Measurements from ENCODE around the gene CENPI.
"Not testable (repeated sequence)": the region's sequence is repeated elsewhere in the genome, so short reads cannot be mapped to it uniquely, and the experiment has no call there.

Gene CENPI

GRCh38 chrX:101097546-101098453, at the start of gene CENPI:
Gene CENPI (plus strand): TSS chrX:101098204. CDS start chrX:101101071, 2,867 bp downstream.
- peak; percentile 87 for DNase-seq (ENCODE audit: low read depth)

DNA sequence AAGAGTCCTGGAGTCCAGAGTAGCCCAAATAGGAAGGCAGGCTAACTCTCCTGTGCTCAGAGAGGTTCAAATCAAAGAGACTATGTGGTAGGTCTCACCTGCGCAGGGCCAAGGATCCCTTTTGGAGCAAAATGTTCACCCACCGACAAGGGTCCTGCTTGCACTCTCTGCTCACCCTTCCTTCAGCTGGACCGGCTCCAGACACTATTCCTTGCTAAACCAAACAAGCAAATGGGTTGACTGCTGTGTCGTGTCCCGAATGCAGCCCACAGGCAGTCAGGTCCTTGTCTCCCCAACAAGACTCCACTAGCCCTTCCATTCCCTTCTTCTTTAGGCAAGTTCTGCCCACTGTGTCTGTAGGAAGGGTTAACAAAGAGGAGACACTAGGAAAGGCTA, 46.9 kb upstream of the CENPI start:
- DNase-seq (ENCODE audit: low read depth) = no peak

DNA sequence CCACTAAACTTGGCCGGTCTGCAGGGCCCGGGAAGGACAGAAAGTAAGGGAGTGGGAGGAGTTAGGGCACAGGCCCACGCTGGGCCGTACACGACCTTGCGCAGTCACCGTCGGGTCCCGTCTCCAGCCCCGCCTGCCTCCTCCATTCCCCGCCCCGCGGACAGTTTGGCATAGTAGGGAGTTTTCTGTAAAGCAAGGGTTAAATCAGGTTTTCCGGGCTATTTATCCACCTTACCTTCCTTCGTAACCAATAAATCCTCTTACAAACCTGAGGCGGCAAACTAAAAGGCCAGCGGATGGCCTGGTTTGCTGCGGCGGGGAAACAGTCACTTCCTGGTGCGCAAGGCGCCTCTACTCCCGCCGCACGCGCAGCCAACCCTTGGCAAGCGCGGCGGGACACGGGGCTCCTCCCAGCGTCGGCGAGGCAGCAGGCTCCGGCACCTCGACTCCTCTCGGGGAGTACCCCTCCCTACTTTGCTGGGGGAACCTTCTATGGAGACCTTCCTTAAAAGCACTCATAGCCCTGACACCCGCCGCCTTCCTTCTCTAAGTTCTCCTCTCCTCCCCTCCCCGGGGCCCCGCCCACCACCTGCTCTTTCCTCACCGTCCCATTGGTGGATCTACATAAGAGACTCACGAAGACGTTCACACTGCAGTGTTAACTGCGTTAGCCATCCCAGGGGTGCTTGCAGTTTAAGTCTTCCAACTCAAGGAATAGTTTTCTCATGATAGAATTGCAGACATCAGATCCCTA, 46.3 kb upstream of the CENPI start, which contains the start of gene TRMT2B:
Gene TRMT2B (minus strand): TSS at position 563 of the 754 bp plus-strand sequence. CDS start 9,822 bp downstream, outside the sequence.
- peak; percentile 70 for DNase-seq (ENCODE audit: low read depth)

DNA sequence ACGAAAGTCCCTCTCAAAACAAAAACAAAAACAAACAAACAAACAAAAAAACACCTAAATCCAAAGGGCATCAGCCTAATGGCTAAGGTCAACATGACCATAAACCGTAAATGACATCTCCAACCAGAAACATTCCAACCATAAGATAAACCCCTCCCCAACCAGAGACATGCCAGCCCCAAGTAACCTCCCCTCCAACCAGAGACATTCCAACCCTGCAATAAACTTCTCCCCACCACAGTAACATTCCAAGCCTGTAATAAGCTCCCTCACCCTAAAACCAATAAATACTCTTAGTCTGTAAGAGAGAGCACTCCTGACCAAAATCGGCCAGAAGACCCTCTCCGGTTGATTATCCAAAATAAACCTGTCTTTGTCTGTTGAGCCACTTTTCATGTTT, 41.5 kb upstream of the CENPI start:
- DNase-seq (ENCODE audit: low read depth) = not testable (repeated sequence)

DNA sequence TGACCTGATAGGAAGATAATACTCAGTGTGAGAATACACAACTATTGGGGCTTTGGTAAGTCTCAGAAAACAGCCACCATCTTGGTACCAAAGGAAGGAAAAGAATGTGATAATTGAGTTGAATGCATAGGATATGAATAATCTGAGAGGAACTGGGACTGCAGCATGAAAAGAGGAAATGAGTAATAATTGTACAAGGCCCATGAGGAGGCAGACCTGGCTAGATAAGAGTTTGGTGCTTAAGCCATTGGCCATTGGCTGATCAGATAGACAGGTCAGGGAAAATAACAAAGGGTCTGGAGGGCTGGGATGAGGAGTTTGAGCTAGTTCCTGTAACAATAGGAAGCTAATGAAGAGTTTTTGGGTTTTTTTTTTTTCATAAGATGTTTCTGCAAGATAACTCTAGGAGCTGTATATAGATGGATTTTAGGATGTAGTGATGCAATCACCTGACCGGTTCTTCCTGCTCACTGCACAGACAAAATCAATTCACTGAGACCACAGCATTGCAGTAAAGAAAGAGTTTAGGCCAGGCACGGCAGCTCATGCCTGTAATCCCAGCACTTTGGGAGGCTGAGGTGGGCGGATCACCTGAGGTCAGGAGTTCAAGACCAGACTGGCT, 40.8 kb upstream of the CENPI start:
- DNase-seq (ENCODE audit: low read depth) = no peak

- no peak for DNase-seq (ENCODE audit: low read depth)
Observed at GRCh38 chrX:101062176-101062575, 35.8 kb upstream of the CENPI start.

- DNase-seq (ENCODE audit: low read depth) = no peak
Observed at GRCh38 chrX:101071582-101071981, 26.4 kb upstream of the CENPI start.

GRCh38 chrX:101078716-101079598, 19.0 kb upstream of the CENPI start, which contains the start of gene TMEM35A:
Gene TMEM35A (plus strand): TSS chrX:101078879. CDS start chrX:101079003, 124 bp downstream.
- DNase-seq (ENCODE audit: low read depth) = no peak

GRCh38 chrX:101079736-101080270, 18.2 kb upstream of the CENPI start:
- DNase-seq (ENCODE audit: low read depth) = no peak

- DNase-seq (ENCODE audit: low read depth) = no peak
Observed at GRCh38 chrX:101080326-101081124, 17.5 kb upstream of the CENPI start.

DNA sequence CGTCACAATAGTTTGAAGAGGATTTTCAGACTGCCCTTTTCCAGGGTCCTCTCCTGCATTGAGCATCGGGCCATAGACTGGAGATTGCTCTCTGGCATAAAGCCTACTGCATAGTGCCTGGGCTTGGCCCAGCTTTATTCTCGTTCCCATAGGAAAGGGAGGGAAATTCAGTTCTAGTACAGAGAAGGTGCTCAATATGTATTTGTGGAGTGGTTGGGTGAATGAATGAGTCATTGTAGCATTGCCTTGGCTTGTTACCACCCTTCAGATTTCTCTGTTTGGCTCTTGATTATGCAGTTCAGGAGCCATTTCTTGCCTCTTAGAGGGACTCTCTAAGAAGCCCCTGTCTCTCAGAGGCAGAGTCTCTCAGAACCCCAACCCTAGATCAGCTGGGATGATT, 16.8 kb upstream of the CENPI start:
- no peak for DNase-seq (ENCODE audit: low read depth)

GRCh38 chrX:101091817-101092216, 6.2 kb upstream of the CENPI start:
- no peak for DNase-seq (ENCODE audit: low read depth)

GRCh38 chrX:101108284-101108683, 10.3 kb downstream of the CENPI start:
- DNase-seq (ENCODE audit: low read depth) = no peak

DNA sequence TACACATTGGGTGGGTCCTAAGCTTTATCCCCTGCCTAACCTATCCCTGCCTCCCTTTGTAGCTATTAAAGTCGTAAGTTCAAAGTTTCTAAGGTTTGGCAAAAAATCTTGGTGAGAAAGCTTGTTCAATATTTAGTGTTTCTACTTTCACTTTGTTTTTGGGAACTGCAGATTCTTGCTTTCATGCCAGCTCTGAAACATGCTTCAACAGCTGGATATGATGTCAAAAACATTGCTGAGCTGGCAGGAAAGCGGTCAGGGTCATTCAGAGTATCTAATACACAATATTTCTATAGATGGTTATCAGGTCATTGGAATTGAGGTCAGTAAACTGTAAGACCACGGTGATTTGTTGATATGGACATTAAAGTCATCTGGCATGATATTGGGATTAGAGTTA, 19.7 kb downstream of the CENPI start:
- DNase-seq (ENCODE audit: low read depth) = no peak

- no peak for DNase-seq (ENCODE audit: low read depth)
Observed at GRCh38 chrX:101136235-101136634, 38.2 kb downstream of the CENPI start.

Measured in stimulated activated CD4-positive, alpha-beta T cell treated with anti-CD3 and anti-CD28 coated beads, Interleukin-2, amount 100 ng/mL, for 4 hours (primary cell).